K562 (cell line): Measurements from ENCODE around the gene CLEC12A. TPM values are rescaled to one million over a fixed set of nuclear protein-coding genes. Genes with fewer than 3 reads are reported as not detected.

ENCODE experiments used
- ATAC-seq: fragments of 200-7000 bp; cut with Tn5 transposase; 3 replicates; pipeline ENCODE4 v1.9.1; 2020; ENCODE audit warnings: moderate library complexity
- BruUV-seq: library from RNA; stranded (reverse); fragments of 400-500 nt; replicated peaks from 2 replicates; lab custom pipeline; 2021; lab: Mats Ljungman, UMichigan
- CTCF ChIA-PET: fragments of 300-600 bp; formaldehyde crosslinking; extraction: SDS; loops from one replicate; lab custom pipeline; 2021; ENCODE audit warnings: low intra/inter-chr PET ratio; lab: Yijun Ruan, JAX
- POLR2A ChIA-PET: fragments of 300-600, 350-650 bp; sonication (Branson Sonifier 250); formaldehyde crosslinking; extraction: SDS; loops from one replicate; lab custom pipeline; 2021; ENCODE audit warnings: antibody characterized with exemption, inconsistent platforms; lab: Yijun Ruan, JAX
- DNase-seq, 4 experiments: peaks; one replicate each; pipeline versions ENCODE4 v3.0.0 to v3.0.0-alpha.2; 2011 to 2018; ENCODE audit warnings: low spot score in 3 of 4, mixed read lengths in 3 of 4; ENCODE audit errors: extremely low read depth in 1 of 4
- FAIRE-seq: peaks from 2 replicates; lab custom pipeline; 2011; peaks lifted over from hg19 to GRCh38; lab: Jason Lieb, UNC
- H2AFZ ChIP-seq: 2 replicates; pipeline ENCODE4 v1.6.0; 2011; ENCODE audit warnings: low read depth, low read length, control low read depth, inconsistent platforms
- H3K27ac ChIP-seq: fragments of 200-600 bp; 3 replicates; pipeline ENCODE4 v1.8.0; 2011; ENCODE audit warnings: low read depth, mild to moderate bottlenecking, control low read depth, inconsistent platforms, low read length, moderate library complexity, mixed read lengths; ENCODE audit errors: extremely low read depth
- H3K27me3 ChIP-seq, 2 experiments: fragments of 300-600 bp in 1 of 2; 2 replicates in 1 of 2; 3 replicates in 1 of 2; pipeline versions ENCODE4 v1.6.0 to v1.8.0; 2011; ENCODE audit warnings: inconsistent platforms in 2 of 2, low read length in 2 of 2, mild to moderate bottlenecking in 1 of 2, mixed read lengths in 1 of 2, moderate library complexity in 1 of 2; ENCODE audit not compliant: control insufficient read depth in 2 of 2, insufficient read depth in 2 of 2
- H3K36me3 ChIP-seq: fragments of 300-600 bp; 3 replicates; pipeline ENCODE4 v1.8.0; 2011; ENCODE audit warnings: mild to moderate bottlenecking, low read length, inconsistent platforms; ENCODE audit not compliant: control insufficient read depth, insufficient read depth
- H3K4me1 ChIP-seq, 2 experiments: fragments of 200-600 bp in 1 of 2; replicated peaks in 1 of 2; 2 replicates in 1 of 2; 3 replicates in 1 of 2; pipeline versions ENCODE4 v1.5.1 to v1.8.0; 2011; ENCODE audit warnings: inconsistent platforms in 2 of 2, low read length in 2 of 2, mild to moderate bottlenecking in 1 of 2, mixed read lengths in 1 of 2, moderate library complexity in 1 of 2; ENCODE audit not compliant: control insufficient read depth in 2 of 2, insufficient read depth in 2 of 2
- H3K4me2 ChIP-seq: 2 replicates; pipeline ENCODE4 v1.6.1; 2011; ENCODE audit warnings: low read length, control low read depth, inconsistent platforms, mixed read lengths; ENCODE audit not compliant: insufficient read depth
- H3K4me3 ChIP-seq: fragments of 200-600 bp; sonication (generic), shearing (Covaris generic); 2 replicates; pipeline ENCODE4 v1.5.1; 2016; ENCODE audit warnings: control low read depth, inconsistent platforms
- H3K79me2 ChIP-seq: fragments of 200-600 bp; 3 replicates; pipeline ENCODE4 v1.8.0; 2011; ENCODE audit warnings: low read length, inconsistent platforms; ENCODE audit not compliant: control insufficient read depth, insufficient read depth
- H3K9ac ChIP-seq, 2 experiments: 2 replicates each; pipeline versions ENCODE4 v1.6.0 to v1.6.1; 2011; ENCODE audit warnings: low read depth in 2 of 2, low read length in 2 of 2, control low read depth in 1 of 2, inconsistent platforms in 1 of 2, mild to moderate bottlenecking in 1 of 2, mixed read lengths in 1 of 2; ENCODE audit not compliant: insufficient read depth in 1 of 2
- H3K9me1 ChIP-seq: one replicate; pipeline ENCODE4 v1.6.0; 2011; ENCODE audit warnings: inconsistent platforms, mild to moderate bottlenecking, low read length, moderate library complexity; ENCODE audit not compliant: control insufficient read depth, insufficient read depth
- H3K9me3 ChIP-seq: replicated peaks from 2 replicates; pipeline ENCODE4 v1.5.1; 2011; ENCODE audit warnings: low read depth, low read length, inconsistent platforms; ENCODE audit not compliant: control insufficient read depth, insufficient read depth
- H4K20me1 ChIP-seq: replicated peaks from 2 replicates; pipeline ENCODE4 v1.6.1; 2011; ENCODE audit warnings: low read length, inconsistent platforms, mixed read lengths; ENCODE audit not compliant: control insufficient read depth, insufficient read depth
- BRCA1 ChIP-seq, 2 experiments: fragments of 450-650 bp in 1 of 2; sonication (generic) in 1 of 2; formaldehyde crosslinking in 1 of 2; IDR thresholded peaks; 2 replicates each; pipeline versions ENCODE4 v1.5.0 to v1.6.1; 2017 to 2020; ENCODE audit warnings: mild to moderate bottlenecking in 1 of 2, missing genetic modification reagents in 1 of 2
- CREBBP ChIP-seq: IDR thresholded peaks from one replicate; pipeline ENCODE4 v1.6.1; 2012; ENCODE audit warnings: low read depth, mild to moderate bottlenecking, control low read depth, inconsistent platforms, low read length
- CTBP1 ChIP-seq: fragments of 450-650 bp; IDR thresholded peaks from 2 replicates; pipeline ENCODE4 v1.6.1; 2016; ENCODE audit warnings: borderline replicate concordance
- HMG20B ChIP-seq: fragments of 250-450 bp; sonication (Bioruptor Pico); IDR thresholded peaks from 2 replicates; pipeline ENCODE4 v1.5.0; 2021; ENCODE audit warnings: mild to moderate bottlenecking
- HMGN3 ChIP-seq: IDR thresholded peaks from 2 replicates; pipeline ENCODE4 v1.6.1; 2011; ENCODE audit warnings: borderline replicate concordance, low read depth, mild to moderate bottlenecking, mixed read lengths, low read length; ENCODE audit not compliant: insufficient read length; ENCODE audit errors: extremely low read depth
- POLR2H ChIP-seq: IDR thresholded peaks from 2 replicates; pipeline ENCODE4 v1.6.1; 2016; ENCODE audit warnings: missing genetic modification characterization, low read depth, mild to moderate bottlenecking, control low read depth, missing compliant biosample characterization, moderate library complexity
- RFX5 ChIP-seq: IDR thresholded peaks from 2 replicates; pipeline ENCODE4 v1.6.1; 2011; ENCODE audit warnings: low read depth, mild to moderate bottlenecking, improper control_type of control experiment, low read length
- SMARCA4 ChIP-seq: fragments of 450-650 bp; IDR thresholded peaks from 2 replicates; pipeline ENCODE4 v1.6.1; 2016
- STAT6 ChIP-seq: sonication (generic); formaldehyde crosslinking; IDR thresholded peaks from 2 replicates; pipeline ENCODE4 v1.8.1; 2023; ENCODE audit warnings: mild to moderate bottlenecking, missing genetic modification reagents
- TCF7 ChIP-seq: sonication (generic); IDR thresholded peaks from 2 replicates; pipeline ENCODE4 v1.6.1; 2016; ENCODE audit warnings: antibody characterized with exemption, borderline replicate concordance
- ZBTB2 ChIP-seq: fragments of 450-650 bp; IDR thresholded peaks from 2 replicates; pipeline ENCODE4 v1.6.1; 2016; ENCODE audit warnings: antibody characterized with exemption
- ZFP91 ChIP-seq: sonication (generic); formaldehyde crosslinking; IDR thresholded peaks from 2 replicates; pipeline ENCODE4 v1.8.0; 2022; ENCODE audit warnings: mild to moderate bottlenecking, missing genetic modification reagents
- ZNF253 ChIP-seq: fragments of 250-450 bp; sonication (Bioruptor Pico); conservative IDR thresholded peaks from 2 replicates; pipeline ENCODE4 v1.6.1; 2021; ENCODE audit warnings: mild to moderate bottlenecking
- whole genome bisulfite sequencing: fragments of 100-300 bp; shearing (Covaris generic); methylation state at CpG from one replicate; pipeline ENCODE4 v1.1.6; 2016; ENCODE audit warnings: low coverage, mixed read lengths; ENCODE audit not compliant: insufficient coverage; ENCODE audit errors: missing lambda C conversion rate; 5-methylcytosine and 5-hydroxymethylcytosine counted together
- in situ Hi-C: fragments of 300-500 bp; cut with MboI; formaldehyde crosslinking; loops from 4 replicates; pipeline ENCODE4 v1.15.0; 2018; ENCODE audit warnings: inconsistent platforms, mixed read lengths
- intact Hi-C: fragments of 100-400 bp; cut with micrococcal nuclease; formaldehyde crosslinking; loops from 2 replicates; pipeline ENCODE4 v1.14.2; 2022
- polyA plus RNA-seq, 8 experiments: library from polyadenylated mRNA; depleted of rRNA in 4 of 8; stranded (reverse) in 5 of 8; unstranded in 3 of 8; fragments of >200 nt; fragmentation: Nextera tagmentation in 2 of 8; fragmentation: Illumina TruSeq in 1 of 8; extraction: Ambion mirVana in 2 of 8; extraction: Trizol in 1 of 8; gene quantifications; 2 replicates each; pipeline versions ENCODE4 v1.2.1 to v1.2.3, GENCODE V29; 2011 to 2014; ENCODE audit warnings: inconsistent platforms in 1 of 8, missing spikeins in 1 of 8
- total RNA-seq, 7 experiments: library from RNA; depleted of rRNA in 6 of 7; stranded (reverse); fragments of >200 nt in 6 of 7; fragmentation: Illumina TruSeq in 2 of 7; extraction: Trizol in 2 of 7; gene quantifications; 2 replicates each; pipeline versions ENCODE4 v1.2.1 to v1.2.3, GENCODE V29; 2011 to 2021; ENCODE audit warnings: low replicate concordance in 1 of 7

The CLEC12A gene
- total and polyA plus RNA-seq, 9 of the 15 experiments (the other 6 are each of a cell fraction or from before 2014, with no cell fraction given), result not detected

- no peak for TF ChIP-seq ZBTB2
- no peak for TF ChIP-seq CREBBP
- no peak for TF ChIP-seq POLR2H
- TF ChIP-seq, all 486 proteins: peak for 0
Measured at GRCh38 chr12:10027721-10028120, 56.5 kb downstream of the CLEC12A start (continued).

GRCh38 chr12:10030446-10030845 is 59.2 kb downstream of the CLEC12A start, which contains the start of gene CLEC9A:
Gene CLEC9A (plus strand): TSS chr12:10030682. CDS start chr12:10052688, 22,006 bp downstream.
- WGBS, result 18% methylated on average over 10 of the region's 14 CpGs
- in situ Hi-C loops (no loop called here), intact Hi-C loops (loop anchor here (5.0 kb wide), 1 partner anchor 107 kb away; no protein-coding TSS in a partner anchor)

More at GRCh38 chr12:10030446-10030845, 59.2 kb downstream of the CLEC12A start, which contains the start of gene CLEC9A:
- Histone ChIP-seq H3K9ac (no peak within 1 kb of the TSS), H3K79me2 (no peaks in the 10 kb centered on the region), H3K4me2 (no peak within 1 kb of the TSS), H3K4me1 (no peaks in the 10 kb centered on the region), H3K36me3 (no peaks in the 10 kb centered on the region), H3K4me3 (no peak within 1 kb of the TSS), H4K20me1 (no peaks in the 10 kb centered on the region), H3K27me3 (no peaks in the 10 kb centered on the region), H2AFZ (no peak within 1 kb of the TSS), H3K27ac (no peak within 1 kb of the TSS), H3K9me1 (no peaks in the 10 kb centered on the region), H3K9me3 (no peaks in the 10 kb centered on the region)
- no peak for ATAC-seq
- ChIA-PET POLR2A (no interaction called here), CTCF (no interaction called here)
- DNase-seq, result no peak
- no peak for FAIRE-seq
- TF ChIP-seq CTBP1 (no peak), HMG20B (no peak), BRCA1 (IDR thresholded peaks at IDR 0.05) (no peak), BRCA1 (CRISPR knock-in tag; IDR thresholded peaks at IDR 0.05) (no peak), TCF7 (no peak), RFX5 (no peak), ZFP91 (CRISPR knock-in tag) (no peak), ZNF253 (CRISPR knock-in tag) (no peak), SMARCA4 (no peak), HMGN3 (no peak), STAT6 (CRISPR knock-in tag) (no peak)
- no TSS peak for BruUV-seq
